HCT116 (cell line): Measurements from ENCODE around the gene PRR12.

ENCODE experiments used
- ELF1 ChIP-seq: IDR thresholded peaks from 2 replicates; pipeline ENCODE4 v1.6.1; 2012; ENCODE audit warnings: low read depth, borderline replicate concordance
- EZH2 ChIP-seq: fragments of 200-600 bp; sonication (generic); IDR thresholded peaks from 2 replicates; pipeline ENCODE4 v1.6.1; 2017; ENCODE audit warnings: antibody characterized with exemption, mixed run types
- EZH2phosphoT487 ChIP-seq: fragments of 200-600 bp; IDR thresholded peaks from 2 replicates; pipeline ENCODE4 v1.6.1; 2018; ENCODE audit warnings: antibody characterized with exemption, borderline replicate concordance
- POLR2A ChIP-seq: IDR thresholded peaks from 2 replicates; pipeline ENCODE4 v1.7.0; 2011; ENCODE audit warnings: borderline replicate concordance; ENCODE audit not compliant: insufficient read depth, insufficient read length; ENCODE audit errors: extremely low read depth
- POLR2AphosphoS5 ChIP-seq: IDR thresholded peaks from 2 replicates; pipeline ENCODE4 v1.6.1; 2011; ENCODE audit warnings: mild to moderate bottlenecking, low read depth, low read length, moderate library complexity
- TCF7L2 ChIP-seq: IDR thresholded peaks from 2 replicates; pipeline ENCODE4 v1.7.0; 2011; ENCODE audit warnings: borderline replicate concordance, inconsistent platforms; ENCODE audit not compliant: insufficient read depth, insufficient read length; ENCODE audit errors: extremely low read depth
- YY1 ChIP-seq: IDR thresholded peaks from 2 replicates; pipeline ENCODE4 v1.6.1; 2011; ENCODE audit warnings: low read length, low read depth, moderate library complexity, mild to moderate bottlenecking; ENCODE audit not compliant: insufficient replicate concordance; ENCODE audit errors: extremely low read depth
- TF ChIP-seq, protein P1 (sequence below), 3 experiments: fragments of 200-600 bp in 1 of 3; sonication (generic) in 1 of 3; IDR thresholded peaks in 2 of 3; conservative IDR thresholded peaks in 1 of 3; 2 replicates each; pipeline ENCODE4 v1.5.1; 2012 to 2017; ENCODE audit warnings: low read depth in 2 of 3, low read length in 2 of 3, antibody characterized with exemption in 1 of 3, borderline replicate concordance in 1 of 3, control low read depth in 1 of 3, mild to moderate bottlenecking in 1 of 3, mixed read lengths in 1 of 3, mixed run types in 1 of 3, moderate library complexity in 1 of 3; ENCODE audit not compliant: insufficient read depth in 1 of 3

DNA sequence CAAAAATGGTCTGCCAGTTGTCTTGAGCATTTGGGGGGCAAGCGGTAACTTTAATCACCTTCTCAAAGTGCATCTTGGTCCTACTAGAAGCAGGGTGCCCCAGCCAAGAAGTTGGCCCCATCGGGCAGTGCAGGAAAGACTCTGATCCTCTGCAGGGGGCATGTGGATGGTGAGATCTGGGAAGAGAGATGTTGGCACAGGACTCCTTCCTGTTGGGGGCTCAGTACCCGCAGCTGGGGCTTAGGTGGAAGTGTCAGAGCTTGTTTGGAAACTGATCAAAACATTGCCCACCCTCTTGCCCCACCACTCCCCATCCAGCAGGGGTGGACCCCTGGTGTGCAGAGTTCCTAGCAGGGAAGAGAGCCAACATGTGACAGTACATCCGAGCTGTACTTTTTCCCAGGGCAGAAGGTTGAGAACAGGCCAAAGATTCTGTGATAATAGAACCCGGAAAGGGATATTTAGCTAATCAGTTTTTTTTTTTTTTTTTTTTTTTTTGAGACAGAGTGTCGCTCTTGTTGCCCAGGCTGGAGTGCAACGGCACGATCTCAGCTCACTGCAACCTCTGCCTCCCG is 40.1 kb downstream of the PRR12 start:
- TF ChIP-seq, protein P1, sequence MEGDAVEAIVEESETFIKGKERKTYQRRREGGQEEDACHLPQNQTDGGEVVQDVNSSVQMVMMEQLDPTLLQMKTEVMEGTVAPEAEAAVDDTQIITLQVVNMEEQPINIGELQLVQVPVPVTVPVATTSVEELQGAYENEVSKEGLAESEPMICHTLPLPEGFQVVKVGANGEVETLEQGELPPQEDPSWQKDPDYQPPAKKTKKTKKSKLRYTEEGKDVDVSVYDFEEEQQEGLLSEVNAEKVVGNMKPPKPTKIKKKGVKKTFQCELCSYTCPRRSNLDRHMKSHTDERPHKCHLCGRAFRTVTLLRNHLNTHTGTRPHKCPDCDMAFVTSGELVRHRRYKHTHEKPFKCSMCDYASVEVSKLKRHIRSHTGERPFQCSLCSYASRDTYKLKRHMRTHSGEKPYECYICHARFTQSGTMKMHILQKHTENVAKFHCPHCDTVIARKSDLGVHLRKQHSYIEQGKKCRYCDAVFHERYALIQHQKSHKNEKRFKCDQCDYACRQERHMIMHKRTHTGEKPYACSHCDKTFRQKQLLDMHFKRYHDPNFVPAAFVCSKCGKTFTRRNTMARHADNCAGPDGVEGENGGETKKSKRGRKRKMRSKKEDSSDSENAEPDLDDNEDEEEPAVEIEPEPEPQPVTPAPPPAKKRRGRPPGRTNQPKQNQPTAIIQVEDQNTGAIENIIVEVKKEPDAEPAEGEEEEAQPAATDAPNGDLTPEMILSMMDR (IDR thresholded peaks at IDR 0.05 in 2 of 3, conservative IDR thresholded peaks at IDR 0.05 in 1 of 3; ENCODE audit: borderline replicate concordance in 1 of 3, insufficient read depth in 1 of 3, low read depth in 2 of 3, low read length in 2 of 3) = no peak
- no peak for TF ChIP-seq EZH2phosphoT487
- no peak for TF ChIP-seq POLR2AphosphoS5
- no peak for TF ChIP-seq POLR2A
- no peak for TF ChIP-seq YY1
- no peak for TF ChIP-seq TCF7L2
- TF ChIP-seq ELF1 = no peak
- no peak for TF ChIP-seq EZH2
